GM23248 (cell line): ENCODE measurements around the gene HOXC5.

Source experiments
- EZH2 ChIP-seq: fragments of 200-600 bp; sonication (generic); IDR thresholded peaks from 2 replicates; pipeline ENCODE4 v1.6.1; 2018; ENCODE audit warnings: antibody characterized with exemption, mild to moderate bottlenecking; ENCODE audit not compliant: insufficient read depth, poor library complexity, severe bottlenecking
- EZH2phosphoT487 ChIP-seq: fragments of 200-600 bp; sonication (generic); IDR thresholded peaks from 2 replicates; pipeline ENCODE4 v1.6.1; 2018; ENCODE audit warnings: antibody characterized with exemption, moderate library complexity, mild to moderate bottlenecking, low read depth; ENCODE audit not compliant: insufficient read depth

- no peak for TF ChIP-seq EZH2
- no peak for TF ChIP-seq EZH2phosphoT487
Observed at GRCh38 chr12:54022960-54023884, 9.6 kb upstream of the HOXC5 start.
